ES-I3 (cell line): ENCODE data around the gene NSUN2.
"Not testable (repeated sequence)": the region's sequence is repeated elsewhere in the genome, so short reads cannot be mapped to it uniquely, and the experiment has no call there.

Source experiments
- H3K36me3 ChIP-seq: 2 replicates; pipeline ENCODE4 v1.6.1; 2013; ENCODE audit warnings: mild to moderate bottlenecking, low read length, control low read depth, moderate library complexity; ENCODE audit not compliant: insufficient read depth
- H3K4me1 ChIP-seq: 2 replicates; pipeline ENCODE4 v1.6.1; 2013; ENCODE audit warnings: mild to moderate bottlenecking, control low read depth, low read length; ENCODE audit not compliant: insufficient read depth
- H3K9ac ChIP-seq: 2 replicates; pipeline ENCODE4 v1.6.1; 2013; ENCODE audit warnings: low read depth, mild to moderate bottlenecking, low read length, moderate library complexity
- H3K9me3 ChIP-seq: 2 replicates; pipeline ENCODE4 v1.6.1; 2013; ENCODE audit warnings: mild to moderate bottlenecking, low read length, moderate library complexity; ENCODE audit not compliant: control insufficient read depth, insufficient read depth

Gene NSUN2

GRCh38 chr5:6659941-6660684, 27.3 kb upstream of the NSUN2 start:
- no peak overlapping the region for H3K9ac ChIP-seq
- no peaks in the 10 kb centered on the region for H3K9me3 ChIP-seq
- peaks cover 12% of the 10 kb centered on the region for H3K36me3 ChIP-seq
- H3K4me1 ChIP-seq: no peaks in the 10 kb centered on the region

- H3K4me1 ChIP-seq: no peaks in the 10 kb centered on the region
- no peak overlapping the region for H3K9ac ChIP-seq
- no peaks in the 10 kb centered on the region for H3K9me3 ChIP-seq
- H3K36me3 ChIP-seq: peaks cover 12% of the 10 kb centered on the region
Measured at GRCh38 chr5:6656680-6657079, 23.8 kb upstream of the NSUN2 start.

- Histone ChIP-seq H3K9me3 (no peaks in the 10 kb centered on the region), H3K36me3 (peaks cover 12% of the 10 kb centered on the region), H3K9ac (no peak overlapping the region), H3K4me1 (no peaks in the 10 kb centered on the region)
Measured at GRCh38 chr5:6655432-6655831, 22.6 kb upstream of the NSUN2 start.

- Histone ChIP-seq H3K9me3 (no peaks in the 10 kb centered on the region), H3K36me3 (peaks cover 1% of the 10 kb centered on the region), H3K9ac (no peak overlapping the region), H3K4me1 (no peaks in the 10 kb centered on the region)
Measured at GRCh38 chr5:6652025-6652424, 19.2 kb upstream of the NSUN2 start.

GRCh38 chr5:6649681-6650080, 16.8 kb upstream of the NSUN2 start:
- Histone ChIP-seq H3K36me3 (no peaks in the 10 kb centered on the region), H3K9ac (no peak overlapping the region), H3K4me1 (no peaks in the 10 kb centered on the region), H3K9me3 (no peaks in the 10 kb centered on the region)

- Histone ChIP-seq H3K36me3 (no peaks in the 10 kb centered on the region), H3K4me1 (no peaks in the 10 kb centered on the region), H3K9me3 (no peaks in the 10 kb centered on the region), H3K9ac (no peak overlapping the region)
Measured at GRCh38 chr5:6649186-6649585, 16.3 kb upstream of the NSUN2 start.

- H3K36me3 ChIP-seq, H3K9ac ChIP-seq: not testable (repeated sequence)
Measured at GRCh38 chr5:6645571-6646362, 12.9 kb upstream of the NSUN2 start.

GRCh38 chr5:6644794-6645241, 12.0 kb upstream of the NSUN2 start:
- H3K36me3 ChIP-seq: no peaks in the 10 kb centered on the region

More at GRCh38 chr5:6645571-6646362, 12.9 kb upstream of the NSUN2 start:
- H3K4me1 ChIP-seq, H3K9me3 ChIP-seq: not testable (repeated sequence)

GRCh38 chr5:6642655-6643054, 9.8 kb upstream of the NSUN2 start:
- Histone ChIP-seq H3K36me3 (no peaks in the 10 kb centered on the region), H3K4me1 (no peaks in the 10 kb centered on the region), H3K9ac (no peak overlapping the region), H3K9me3 (no peaks in the 10 kb centered on the region)

More at GRCh38 chr5:6644794-6645241, 12.0 kb upstream of the NSUN2 start:
- H3K4me1 ChIP-seq: no peaks in the 10 kb centered on the region
- no peaks in the 10 kb centered on the region for H3K9me3 ChIP-seq
- H3K9ac ChIP-seq: no peak overlapping the region

- H3K9me3 ChIP-seq: no peaks in the 10 kb centered on the region
- H3K9ac ChIP-seq: no peak overlapping the region
- H3K36me3 ChIP-seq: no peaks in the 10 kb centered on the region
- H3K4me1 ChIP-seq: no peaks in the 10 kb centered on the region
Measured at GRCh38 chr5:6638236-6638635, 5.4 kb upstream of the NSUN2 start.

- H3K9me3 ChIP-seq: no peaks in the 10 kb centered on the region
- H3K9ac ChIP-seq: no peak overlapping the region
- no peaks in the 10 kb centered on the region for H3K4me1 ChIP-seq
- no peaks in the 10 kb centered on the region for H3K36me3 ChIP-seq
Measured at GRCh38 chr5:6637590-6637989, 4.7 kb upstream of the NSUN2 start.

GRCh38 chr5:6637022-6637421, 4.2 kb upstream of the NSUN2 start:
- Histone ChIP-seq H3K9ac (no peak overlapping the region), H3K9me3 (no peaks in the 10 kb centered on the region), H3K4me1 (no peaks in the 10 kb centered on the region), H3K36me3 (no peaks in the 10 kb centered on the region)

GRCh38 chr5:6636293-6636692, 3.4 kb upstream of the NSUN2 start:
- Histone ChIP-seq H3K36me3 (peaks cover 2% of the 10 kb centered on the region; the same call in 1 of the 2 replicates), H3K9me3 (no peaks in the 10 kb centered on the region), H3K9ac (no peak overlapping the region), H3K4me1 (peaks cover 3% of the 10 kb centered on the region; the same call in 1 of the 2 replicates)

- no peaks in the 10 kb centered on the region for H3K9me3 ChIP-seq
- peaks cover 3% of the 10 kb centered on the region; the same call in 1 of the 2 replicates for H3K4me1 ChIP-seq
- peak overlapping the region; percentile 19; the same call in 1 of the 2 replicates for H3K9ac ChIP-seq
- H3K36me3 ChIP-seq: peaks cover 5% of the 10 kb centered on the region; the same call in 1 of the 2 replicates
Measured at GRCh38 chr5:6634788-6635430, 2.1 kb upstream of the NSUN2 start.
